Measurements from ENCODE around the gene UQCR11. TPM values are rescaled to one million over a fixed set of nuclear protein-coding genes. Genes with fewer than 3 reads are reported as not detected.
A peak's percentile ranks its signal among the peaks of the same experiment; 100 is the strongest.

UQCR11 gene
- total RNA-seq, 1 experiment from 2014 or later, result 256 TPM

- Histone ChIP-seq H3K36me3 (ENCODE audit: insufficient read depth, low read length, poor library complexity, severe bottlenecking) (peaks cover 4% of the 10 kb centered on the region), H3K4me1 (ENCODE audit: insufficient read depth, low read length, poor library complexity, severe bottlenecking) (peaks cover 10% of the 10 kb centered on the region), H3K27me3 (replicated peaks; ENCODE audit: insufficient read depth, low read depth, low read length, poor library complexity) (no peaks in the 10 kb centered on the region), H3K4me3 (ENCODE audit: low read depth, low read length, poor library complexity, severe bottlenecking) (peak overlapping the region; percentile 100), H3K27ac (ENCODE audit: low read depth, low read length, poor library complexity, severe bottlenecking) (peak overlapping the region; percentile 100), H3K9me3 (ENCODE audit: low read depth, low read length, poor library complexity, severe bottlenecking) (no peaks in the 10 kb centered on the region)
- peak; percentile 36 for DNase-seq (ENCODE audit: low spot score)
- ChIA-PET POLR2A (ENCODE audit: low non-redundant PET) (no interaction called here), CTCF (interaction anchor here (1.3 kb wide), 1 partner anchor 45 kb away, joined by 6 read pairs; no protein-coding TSS in a partner anchor)
- no peak for TF ChIP-seq EZH2 (IDR thresholded peaks at IDR 0.05; ENCODE audit: borderline replicate concordance, low read depth, low read length, poor library complexity, severe bottlenecking)
- TF ChIP-seq CTCF (conservative IDR thresholded peaks at IDR 0.05; ENCODE audit: low read depth, low read length), result no peak
- BruUV-seq (replicated peaks), result TSS peak; percentile 61
- intact Hi-C loops (cut with micrococcal nuclease; ENCODE audit: unreplicated experiment), result loop anchor here (10.0 kb wide), 1 partner anchor 317 kb away; the partner anchor contains the start of gene FAM174C
These were observed 13.7 kb downstream of the UQCR11 start for GRCh38 chr19:1591421-1592023.

- H3K4me3 ChIP-seq (ENCODE audit: low read depth, low read length, poor library complexity, severe bottlenecking), result peak overlapping the region; percentile 100
- ChIA-PET CTCF (interaction anchor here (1.3 kb wide), 1 partner anchor 45 kb away, joined by 6 read pairs; no protein-coding TSS in a partner anchor), POLR2A (ENCODE audit: low non-redundant PET) (no interaction called here)
- no TSS peak for BruUV-seq (replicated peaks)
- H3K9me3 ChIP-seq (ENCODE audit: low read depth, low read length, poor library complexity, severe bottlenecking), result no peaks in the 10 kb centered on the region
- H3K36me3 ChIP-seq (ENCODE audit: insufficient read depth, low read length, poor library complexity, severe bottlenecking), result peaks cover 8% of the 10 kb centered on the region
- H3K4me1 ChIP-seq (ENCODE audit: insufficient read depth, low read length, poor library complexity, severe bottlenecking), result peaks cover 10% of the 10 kb centered on the region
- DNase-seq (ENCODE audit: low spot score), result peak; percentile 59
- intact Hi-C loops (cut with micrococcal nuclease; ENCODE audit: unreplicated experiment), result loop anchor here (10.0 kb wide), 1 partner anchor 316 kb away; the partner anchor contains the start of gene FAM174C
- no peaks in the 10 kb centered on the region for H3K27me3 ChIP-seq (replicated peaks; ENCODE audit: insufficient read depth, low read depth, low read length, poor library complexity)
- peak overlapping the region; percentile 100 for H3K27ac ChIP-seq (ENCODE audit: low read depth, low read length, poor library complexity, severe bottlenecking)
- TF ChIP-seq CTCF (conservative IDR thresholded peaks at IDR 0.05; ENCODE audit: low read depth, low read length) (peak; percentile 37), EZH2 (IDR thresholded peaks at IDR 0.05; ENCODE audit: borderline replicate concordance, low read depth, low read length, poor library complexity, severe bottlenecking) (no peak)
These were observed 14.4 kb downstream of the UQCR11 start for GRCh38 chr19:1590641-1591397.

- BruUV-seq (replicated peaks), result no TSS peak
- H3K4me1 ChIP-seq (ENCODE audit: insufficient read depth, low read length, poor library complexity, severe bottlenecking), result peaks cover 10% of the 10 kb centered on the region
- no peak overlapping the region for H3K4me3 ChIP-seq (ENCODE audit: low read depth, low read length, poor library complexity, severe bottlenecking)
- CTCF ChIA-PET, result no interaction called here
- H3K36me3 ChIP-seq (ENCODE audit: insufficient read depth, low read length, poor library complexity, severe bottlenecking), result peaks cover 20% of the 10 kb centered on the region
- POLR2A ChIA-PET (ENCODE audit: low non-redundant PET), result interaction anchor here (0.6 kb wide), 1 partner anchor 9 kb away, joined by 4 read pairs; no protein-coding TSS in a partner anchor
- no peak for TF ChIP-seq CTCF (conservative IDR thresholded peaks at IDR 0.05; ENCODE audit: low read depth, low read length)
- TF ChIP-seq EZH2 (IDR thresholded peaks at IDR 0.05; ENCODE audit: borderline replicate concordance, low read depth, low read length, poor library complexity, severe bottlenecking), result no peak
- no peaks in the 10 kb centered on the region for H3K9me3 ChIP-seq (ENCODE audit: low read depth, low read length, poor library complexity, severe bottlenecking)
- intact Hi-C loops (cut with micrococcal nuclease; ENCODE audit: unreplicated experiment), result no loop called here
- no peaks in the 10 kb centered on the region for H3K27me3 ChIP-seq (replicated peaks; ENCODE audit: insufficient read depth, low read depth, low read length, poor library complexity)
- no peak for DNase-seq (ENCODE audit: low spot score)
- peak overlapping the region; percentile 42 for H3K27ac ChIP-seq (ENCODE audit: low read depth, low read length, poor library complexity, severe bottlenecking)
These were observed 17.4 kb downstream of the UQCR11 start for GRCh38 chr19:1587872-1588271.

All from A673 (cell line).